BJ (cell line): ENCODE results near the gene CASS4. TPM values are rescaled to one million over a fixed set of nuclear protein-coding genes. Genes with fewer than 3 reads are reported as not detected.

Source experiments
- CTCF ChIA-PET: fragments of 350-600 bp; formaldehyde crosslinking; extraction: SDS; loops from one replicate; lab custom pipeline; 2021; ENCODE audit warnings: antibody characterized with exemption, inconsistent platforms; lab: Yijun Ruan, JAX
- POLR2A ChIA-PET: fragments of 300-600 bp; sonication (Branson Sonifier 250); formaldehyde crosslinking; extraction: SDS; loops from one replicate; lab custom pipeline; 2021; ENCODE audit warnings: antibody characterized with exemption; lab: Charles Lee
- DNase-seq: peaks from one replicate; pipeline ENCODE4 v3.0.0-alpha.2; 2011; ENCODE audit warnings: low read depth
- H3K27me3 ChIP-seq: 2 replicates; pipeline ENCODE4 v1.6.0; 2011; ENCODE audit warnings: low read length; ENCODE audit not compliant: control insufficient read depth, insufficient read depth
- H3K36me3 ChIP-seq: 2 replicates; pipeline ENCODE4 v1.5.1; 2011; ENCODE audit warnings: low read length; ENCODE audit not compliant: control insufficient read depth, insufficient read depth
- H3K4me3 ChIP-seq: 2 replicates; pipeline ENCODE4 v1.5.1; 2011; ENCODE audit warnings: low read depth, mild to moderate bottlenecking, control low read depth, low read length
- polyA plus RNA-seq: library from polyadenylated mRNA; depleted of rRNA; stranded (reverse); fragments of >200 nt; gene quantifications from 2 replicates; pipeline ENCODE4 v1.2.3, GENCODE V29; 2011
- TF ChIP-seq, protein P1 (sequence below): IDR thresholded peaks from 2 replicates; pipeline ENCODE4 v1.5.1; 2011; ENCODE audit warnings: low read depth, mild to moderate bottlenecking, control low read depth, inconsistent platforms, low read length, moderate library complexity; ENCODE audit not compliant: insufficient read depth

Gene CASS4
- polyA plus RNA-seq, 1 experiment: 0.50 TPM

DNA sequence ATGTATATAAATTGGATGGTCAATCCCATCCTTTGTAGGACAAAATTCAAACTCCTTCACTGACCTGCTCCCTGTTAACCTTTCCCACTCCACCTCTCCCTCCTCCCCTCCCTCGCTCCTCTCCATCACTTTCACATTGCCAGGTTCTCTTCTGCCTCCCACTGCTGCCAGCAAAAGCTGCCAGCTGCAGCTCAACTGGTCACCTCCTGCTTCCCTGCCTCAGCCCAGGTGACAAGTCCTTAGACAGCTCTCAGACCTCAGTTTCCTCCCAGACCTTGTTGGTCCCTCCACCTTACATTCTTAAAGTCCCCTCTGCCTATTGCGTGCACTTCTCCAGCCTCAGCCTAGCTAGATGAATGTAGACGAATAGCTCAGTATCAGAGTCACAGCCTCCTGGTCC lies 33.1 kb downstream of the CASS4 start:
- Histone ChIP-seq H3K4me3 (no peak overlapping the region), H3K36me3 (no peaks in the 10 kb centered on the region), H3K27me3 (no peaks in the 10 kb centered on the region)
- CTCF ChIA-PET: interaction anchor here (0.5 kb wide), 1 partner anchor 389 kb away, joined by 3 read pairs; no protein-coding TSS in a partner anchor
- DNase-seq: no peak
- TF ChIP-seq, protein P1, sequence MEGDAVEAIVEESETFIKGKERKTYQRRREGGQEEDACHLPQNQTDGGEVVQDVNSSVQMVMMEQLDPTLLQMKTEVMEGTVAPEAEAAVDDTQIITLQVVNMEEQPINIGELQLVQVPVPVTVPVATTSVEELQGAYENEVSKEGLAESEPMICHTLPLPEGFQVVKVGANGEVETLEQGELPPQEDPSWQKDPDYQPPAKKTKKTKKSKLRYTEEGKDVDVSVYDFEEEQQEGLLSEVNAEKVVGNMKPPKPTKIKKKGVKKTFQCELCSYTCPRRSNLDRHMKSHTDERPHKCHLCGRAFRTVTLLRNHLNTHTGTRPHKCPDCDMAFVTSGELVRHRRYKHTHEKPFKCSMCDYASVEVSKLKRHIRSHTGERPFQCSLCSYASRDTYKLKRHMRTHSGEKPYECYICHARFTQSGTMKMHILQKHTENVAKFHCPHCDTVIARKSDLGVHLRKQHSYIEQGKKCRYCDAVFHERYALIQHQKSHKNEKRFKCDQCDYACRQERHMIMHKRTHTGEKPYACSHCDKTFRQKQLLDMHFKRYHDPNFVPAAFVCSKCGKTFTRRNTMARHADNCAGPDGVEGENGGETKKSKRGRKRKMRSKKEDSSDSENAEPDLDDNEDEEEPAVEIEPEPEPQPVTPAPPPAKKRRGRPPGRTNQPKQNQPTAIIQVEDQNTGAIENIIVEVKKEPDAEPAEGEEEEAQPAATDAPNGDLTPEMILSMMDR: no peak
- POLR2A ChIA-PET: interaction anchor here (0.6 kb wide), 1 partner anchor 24 kb away, joined by 3 read pairs; no protein-coding TSS in a partner anchor

DNA sequence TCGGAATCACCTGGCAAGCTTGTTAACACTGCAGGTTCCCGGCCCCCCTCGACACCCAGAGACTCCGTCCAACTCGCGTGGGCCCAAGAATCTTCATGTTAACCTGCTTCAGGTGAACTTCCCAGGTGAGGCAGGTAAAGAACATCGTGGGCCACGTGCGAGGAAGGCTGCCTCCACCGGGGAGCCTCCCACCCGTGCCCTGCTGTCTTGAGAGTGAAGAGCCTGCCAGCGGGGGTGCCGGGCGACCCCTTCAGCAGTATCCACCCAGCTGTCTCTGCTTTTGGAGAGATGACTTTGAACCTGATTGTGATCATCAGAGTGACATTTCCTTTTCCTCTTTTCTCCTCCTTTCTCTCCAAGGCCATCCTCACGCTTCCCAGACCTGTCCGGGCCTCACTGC lies 33.5 kb downstream of the CASS4 start:
- Histone ChIP-seq H3K4me3 (no peak overlapping the region), H3K36me3 (no peaks in the 10 kb centered on the region), H3K27me3 (no peaks in the 10 kb centered on the region)
- TF ChIP-seq, protein P1: no peak
- CTCF ChIA-PET: no interaction called here
- POLR2A ChIA-PET: no interaction called here
- DNase-seq: no peak

DNA sequence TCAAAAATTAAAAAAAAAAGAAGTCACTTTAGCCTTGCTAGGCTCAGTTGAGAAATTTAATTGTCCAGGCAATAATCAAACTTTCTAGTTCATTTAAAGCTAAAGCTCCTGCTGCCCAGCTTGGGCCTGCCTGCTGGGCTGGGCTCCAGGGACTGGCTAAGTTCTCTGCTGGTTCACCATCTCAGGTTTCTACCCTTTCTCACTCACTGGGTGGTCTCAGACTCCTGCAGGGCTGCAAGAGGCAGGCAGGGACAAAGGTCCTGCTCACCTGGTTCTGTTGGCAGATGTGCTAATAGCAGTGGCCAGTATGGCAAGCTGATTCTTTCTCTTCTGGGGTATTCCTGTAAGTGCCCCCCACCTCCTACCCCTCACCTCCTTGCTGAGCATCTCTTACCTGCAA lies 35.2 kb downstream of the CASS4 start:
- DNase-seq: no peak
- no peaks in the 10 kb centered on the region for H3K36me3 ChIP-seq
- no peaks in the 10 kb centered on the region for H3K27me3 ChIP-seq
- H3K4me3 ChIP-seq: no peak overlapping the region
- CTCF ChIA-PET: interaction anchor here (0.7 kb wide), 1 partner anchor 83 kb away, joined by 3 read pairs; no protein-coding TSS in a partner anchor
- TF ChIP-seq, protein P1: no peak
- POLR2A ChIA-PET: no interaction called here

- no peak for DNase-seq
- H3K36me3 ChIP-seq: no peaks in the 10 kb centered on the region
- POLR2A ChIA-PET: no interaction called here
- no peak overlapping the region for H3K4me3 ChIP-seq
- H3K27me3 ChIP-seq: no peaks in the 10 kb centered on the region
- CTCF ChIA-PET: no interaction called here
- TF ChIP-seq, protein P1: no peak
Observed at GRCh38 chr20:56449459-56449858, 37.4 kb downstream of the CASS4 start.

DNA sequence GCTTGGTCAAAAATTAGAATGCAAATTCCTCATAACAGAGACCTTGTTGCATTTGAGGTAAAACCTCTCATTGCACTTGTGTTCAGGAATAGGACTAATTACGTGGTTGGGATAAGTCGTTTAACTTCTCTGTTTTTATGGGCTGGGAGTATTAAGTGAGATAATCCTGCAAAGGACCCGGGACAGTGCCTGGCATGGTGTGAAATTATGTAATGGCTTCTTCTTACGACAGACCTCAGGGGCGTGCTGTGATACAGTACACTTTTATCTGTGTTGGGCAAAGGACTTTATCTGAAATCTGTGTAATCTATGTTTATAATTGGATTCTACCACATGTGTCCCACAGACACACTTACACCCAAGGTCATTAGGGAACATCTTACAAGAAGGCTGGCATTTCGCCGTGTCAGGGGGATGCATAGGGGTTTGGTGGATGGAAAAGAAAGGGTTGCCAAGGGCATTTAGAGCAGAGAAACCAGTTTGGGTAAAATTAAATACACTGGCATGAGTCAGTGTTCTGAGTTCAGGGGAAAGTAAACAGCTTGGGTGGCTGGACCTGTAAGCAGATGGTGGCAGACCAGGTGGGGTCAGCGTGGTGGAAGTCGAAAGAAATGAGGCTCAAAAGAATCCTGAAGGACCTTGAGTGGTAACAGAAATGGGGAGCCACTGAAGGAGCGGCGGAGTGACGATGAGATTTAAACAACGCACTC lies 39.2 kb downstream of the CASS4 start:
- ChIA-PET POLR2A (interaction anchor here (1.1 kb wide), 1 partner anchor 12 kb away, joined by 3 read pairs; no protein-coding TSS in a partner anchor), CTCF (no interaction called here)
- TF ChIP-seq, protein P1: no peak
- Histone ChIP-seq H3K4me3 (no peak overlapping the region), H3K36me3 (no peaks in the 10 kb centered on the region), H3K27me3 (no peaks in the 10 kb centered on the region)
- DNase-seq: no peak
